ENCODE measurements around the gene FAM124B. TPM values are rescaled to one million over a fixed set of nuclear protein-coding genes. Genes with fewer than 3 reads are reported as not detected.

Gene FAM124B
- total RNA-seq, 1 experiment from 2014 or later: 0.83 TPM

DNA sequence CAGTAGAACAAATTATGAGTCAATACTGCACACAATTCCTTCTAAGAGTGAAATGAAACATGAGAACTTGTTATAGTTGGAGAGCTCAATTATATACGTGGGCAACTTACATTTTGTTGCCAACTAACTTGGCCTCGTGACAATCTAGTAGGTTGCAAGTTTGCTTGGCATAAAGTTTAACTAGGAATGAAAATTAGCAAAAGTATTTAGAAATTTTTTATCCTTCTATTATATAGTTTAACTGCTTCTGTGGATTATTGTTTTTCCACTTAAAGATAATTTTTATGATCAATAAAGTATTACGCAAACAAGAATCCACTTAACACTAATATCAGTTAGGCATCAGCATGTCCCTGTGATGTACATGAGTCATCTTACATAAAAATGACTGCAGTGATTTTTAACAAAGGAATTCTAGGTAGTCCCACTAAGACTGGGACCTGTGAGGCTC is 41.1 kb downstream of the FAM124B start:
- H3K36me3 Mint-ChIP-seq (ENCODE audit: insufficient read depth in 1 of 3, low read depth in 3 of 3): no peaks in the 10 kb centered on the region; a peak in 1 of 7 replicates
- Histone ChIP-seq H2AK5ac (ENCODE audit: insufficient read length, low read length) (no peak overlapping the region), H3K27ac (ENCODE audit: insufficient read length, low read depth, low read length) (no peak overlapping the region), H2AFZ (ENCODE audit: low read length) (no peak overlapping the region), H2BK20ac (ENCODE audit: low read depth, low read length, poor library complexity, severe bottlenecking) (no peak overlapping the region), H4K20me1 (ENCODE audit: control insufficient read depth, insufficient read depth, insufficient read length) (no peaks in the 10 kb centered on the region), H3K23ac (ENCODE audit: insufficient read length, low read depth, low read length) (no peak overlapping the region), H3K9me3 (ENCODE audit: control insufficient read depth, low read depth, low read length) (no peaks in the 10 kb centered on the region), H3K14ac (ENCODE audit: insufficient read depth, low read length) (no peak overlapping the region), H2BK120ac (ENCODE audit: low read depth, low read length, poor library complexity, severe bottlenecking) (no peak overlapping the region), H2BK12ac (ENCODE audit: insufficient read length, low read depth, low read length) (no peak overlapping the region), H3K56ac (ENCODE audit: insufficient read length, low read depth, low read length) (no peak overlapping the region), H4K8ac (replicated peaks; ENCODE audit: insufficient read length, low read depth, low read length) (no peak overlapping the region), H3K4ac (ENCODE audit: low read depth, low read length) (no peak overlapping the region), H3K4me2 (ENCODE audit: insufficient read depth, insufficient read length, low read length) (no peak overlapping the region), H3K23me2 (ENCODE audit: insufficient read length, low read depth, low read length, poor library complexity, severe bottlenecking) (no peaks in the 10 kb centered on the region), H3K4me1 (ENCODE audit: insufficient read depth, low read length) (no peaks in the 10 kb centered on the region), H4K91ac (ENCODE audit: insufficient read length, low read depth, low read length) (no peak overlapping the region), H3K79me1 (ENCODE audit: insufficient read depth, low read depth, low read length, poor library complexity, severe bottlenecking) (no peaks in the 10 kb centered on the region), H3K9ac (ENCODE audit: extremely low read depth, insufficient read length, low read length) (no peak overlapping the region), H3T11ph (ENCODE audit: low read length) (no peak overlapping the region), H3K79me2 (ENCODE audit: insufficient read depth, low read length) (no peaks in the 10 kb centered on the region), H3K18ac (ENCODE audit: insufficient read length, low read depth, low read length) (no peak overlapping the region), H2BK5ac (ENCODE audit: insufficient read length, low read length) (no peak overlapping the region), H4K5ac (ENCODE audit: insufficient read length, low read depth, low read length) (no peak overlapping the region), H2BK15ac (ENCODE audit: low read depth, low read length) (no peak overlapping the region), H3K27me3 (ENCODE audit: insufficient read depth, low read length) (no peaks in the 10 kb centered on the region)
- H3K9me3 Mint-ChIP-seq: no peaks in the 10 kb centered on the region
- no CpG with 5 or more reads among the region's 3 CpGs for WGBS (ENCODE audit: extremely low coverage, insufficient read length, low lambda C conversion rate)
- DNase-seq: no peak
- TF ChIP-seq, protein P1, sequence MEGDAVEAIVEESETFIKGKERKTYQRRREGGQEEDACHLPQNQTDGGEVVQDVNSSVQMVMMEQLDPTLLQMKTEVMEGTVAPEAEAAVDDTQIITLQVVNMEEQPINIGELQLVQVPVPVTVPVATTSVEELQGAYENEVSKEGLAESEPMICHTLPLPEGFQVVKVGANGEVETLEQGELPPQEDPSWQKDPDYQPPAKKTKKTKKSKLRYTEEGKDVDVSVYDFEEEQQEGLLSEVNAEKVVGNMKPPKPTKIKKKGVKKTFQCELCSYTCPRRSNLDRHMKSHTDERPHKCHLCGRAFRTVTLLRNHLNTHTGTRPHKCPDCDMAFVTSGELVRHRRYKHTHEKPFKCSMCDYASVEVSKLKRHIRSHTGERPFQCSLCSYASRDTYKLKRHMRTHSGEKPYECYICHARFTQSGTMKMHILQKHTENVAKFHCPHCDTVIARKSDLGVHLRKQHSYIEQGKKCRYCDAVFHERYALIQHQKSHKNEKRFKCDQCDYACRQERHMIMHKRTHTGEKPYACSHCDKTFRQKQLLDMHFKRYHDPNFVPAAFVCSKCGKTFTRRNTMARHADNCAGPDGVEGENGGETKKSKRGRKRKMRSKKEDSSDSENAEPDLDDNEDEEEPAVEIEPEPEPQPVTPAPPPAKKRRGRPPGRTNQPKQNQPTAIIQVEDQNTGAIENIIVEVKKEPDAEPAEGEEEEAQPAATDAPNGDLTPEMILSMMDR (conservative IDR thresholded peaks at IDR 0.05): no peak
- H3K4me1 Mint-ChIP-seq: 0 out of 4 replicates have a peak, but pooled peaks cover 0 to 2% of the 10 kb centered on the region in 2 experiments
- H3K27ac Mint-ChIP-seq: no peak overlapping the region
- H3K27me3 Mint-ChIP-seq (ENCODE audit: low read depth): no peaks in the 10 kb centered on the region
- H3K4me3 Mint-ChIP-seq: no peak overlapping the region
